WTC11 (cell line): ENCODE measurements around the gene PLLP.

Source experiments
- CBFB ChIP-seq: sonication (generic); formaldehyde crosslinking; IDR thresholded peaks from 2 replicates; pipeline ENCODE4 v1.8.1; 2022; ENCODE audit warnings: mild to moderate bottlenecking, low read depth, missing genetic modification reagents
- CREB1 ChIP-seq: sonication (generic); formaldehyde crosslinking; IDR thresholded peaks from 2 replicates; pipeline ENCODE4 v1.8.0; 2023; ENCODE audit warnings: mild to moderate bottlenecking, missing genetic modification reagents
- ETV6 ChIP-seq: sonication (generic); formaldehyde crosslinking; IDR thresholded peaks from 2 replicates; pipeline ENCODE4 v1.8.1; 2022; ENCODE audit warnings: mild to moderate bottlenecking, missing genetic modification reagents
- TEAD1 ChIP-seq: sonication (generic); formaldehyde crosslinking; IDR thresholded peaks from 2 replicates; pipeline ENCODE4 v1.8.0; 2022; ENCODE audit warnings: mild to moderate bottlenecking, missing genetic modification reagents
- TEAD4 ChIP-seq: sonication (generic); formaldehyde crosslinking; IDR thresholded peaks from 2 replicates; pipeline ENCODE4 v1.8.0; 2022; ENCODE audit warnings: mild to moderate bottlenecking, missing genetic modification reagents
- ZNF138 ChIP-seq: sonication (generic); formaldehyde crosslinking; conservative IDR thresholded peaks from 2 replicates; pipeline ENCODE4 v1.8.1; 2022; ENCODE audit warnings: mild to moderate bottlenecking, moderate library complexity, missing genetic modification reagents
- TF ChIP-seq, protein P1 (sequence below): fragments of 200-600 bp; IDR thresholded peaks from 2 replicates; pipeline ENCODE4 v1.8.0; 2022; ENCODE audit warnings: antibody characterized with exemption
- TF ChIP-seq, protein P2 (sequence below): sonication (generic); formaldehyde crosslinking; IDR thresholded peaks from 2 replicates; pipeline ENCODE4 v1.8.1; 2023; ENCODE audit warnings: mild to moderate bottlenecking, missing genetic modification reagents, moderate library complexity
- TF ChIP-seq, protein P3 (sequence below): sonication (generic); formaldehyde crosslinking; IDR thresholded peaks from 2 replicates; pipeline ENCODE4 v1.8.1; 2023; ENCODE audit warnings: mild to moderate bottlenecking, missing genetic modification reagents, moderate library complexity
- TF ChIP-seq, protein P4 (sequence below): sonication (generic); formaldehyde crosslinking; IDR thresholded peaks from 2 replicates; pipeline ENCODE4 v1.8.1; 2023; ENCODE audit warnings: mild to moderate bottlenecking, missing genetic modification reagents, borderline replicate concordance
- TF ChIP-seq, protein P5 (sequence below): sonication (generic); formaldehyde crosslinking; IDR thresholded peaks from 2 replicates; pipeline ENCODE4 v1.8.1; 2023; ENCODE audit warnings: mild to moderate bottlenecking, missing genetic modification reagents

DNA sequence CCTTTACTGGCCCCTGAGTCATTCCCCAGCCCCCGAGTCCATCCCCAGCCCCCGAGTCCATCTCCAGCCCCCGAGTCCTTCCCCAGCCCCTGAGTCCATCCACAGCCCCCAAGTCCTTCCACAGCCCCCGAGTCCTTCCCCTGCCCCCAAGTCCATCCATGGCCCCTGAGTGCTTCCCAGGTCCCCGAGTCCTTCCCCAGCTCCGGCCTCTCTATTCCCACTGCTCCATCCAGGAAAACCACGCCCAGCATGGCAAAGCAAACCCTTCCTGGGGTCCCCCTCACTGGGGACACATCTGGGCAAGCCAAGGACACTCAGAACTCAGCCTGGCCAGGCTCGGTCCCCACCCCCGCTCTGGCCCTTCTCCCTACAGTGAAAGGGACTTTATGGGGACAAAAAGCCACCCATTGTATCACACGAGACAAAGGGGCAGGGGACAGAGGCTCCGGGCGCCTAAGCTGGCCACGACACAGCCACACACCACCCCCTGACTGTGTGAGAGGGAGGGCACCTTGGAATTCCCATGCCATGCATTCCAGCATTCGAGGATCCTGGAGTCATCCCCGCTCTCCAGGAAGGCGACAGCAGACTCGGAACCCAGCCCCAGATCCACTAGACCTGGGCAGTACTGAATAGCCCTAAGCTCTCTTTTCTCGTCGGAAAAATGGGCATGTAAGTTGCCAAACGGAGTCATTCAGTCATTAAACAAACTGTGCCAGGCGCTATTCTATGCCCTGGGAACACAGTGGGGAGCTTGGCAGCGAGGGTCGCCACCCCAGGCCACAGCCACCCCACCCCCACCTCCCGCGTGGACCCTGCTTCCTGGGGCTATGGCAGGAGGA lies 14.0 kb downstream of the PLLP start:
- TF ChIP-seq, protein P1, sequence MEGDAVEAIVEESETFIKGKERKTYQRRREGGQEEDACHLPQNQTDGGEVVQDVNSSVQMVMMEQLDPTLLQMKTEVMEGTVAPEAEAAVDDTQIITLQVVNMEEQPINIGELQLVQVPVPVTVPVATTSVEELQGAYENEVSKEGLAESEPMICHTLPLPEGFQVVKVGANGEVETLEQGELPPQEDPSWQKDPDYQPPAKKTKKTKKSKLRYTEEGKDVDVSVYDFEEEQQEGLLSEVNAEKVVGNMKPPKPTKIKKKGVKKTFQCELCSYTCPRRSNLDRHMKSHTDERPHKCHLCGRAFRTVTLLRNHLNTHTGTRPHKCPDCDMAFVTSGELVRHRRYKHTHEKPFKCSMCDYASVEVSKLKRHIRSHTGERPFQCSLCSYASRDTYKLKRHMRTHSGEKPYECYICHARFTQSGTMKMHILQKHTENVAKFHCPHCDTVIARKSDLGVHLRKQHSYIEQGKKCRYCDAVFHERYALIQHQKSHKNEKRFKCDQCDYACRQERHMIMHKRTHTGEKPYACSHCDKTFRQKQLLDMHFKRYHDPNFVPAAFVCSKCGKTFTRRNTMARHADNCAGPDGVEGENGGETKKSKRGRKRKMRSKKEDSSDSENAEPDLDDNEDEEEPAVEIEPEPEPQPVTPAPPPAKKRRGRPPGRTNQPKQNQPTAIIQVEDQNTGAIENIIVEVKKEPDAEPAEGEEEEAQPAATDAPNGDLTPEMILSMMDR: no peak
- TF ChIP-seq, protein P2, sequence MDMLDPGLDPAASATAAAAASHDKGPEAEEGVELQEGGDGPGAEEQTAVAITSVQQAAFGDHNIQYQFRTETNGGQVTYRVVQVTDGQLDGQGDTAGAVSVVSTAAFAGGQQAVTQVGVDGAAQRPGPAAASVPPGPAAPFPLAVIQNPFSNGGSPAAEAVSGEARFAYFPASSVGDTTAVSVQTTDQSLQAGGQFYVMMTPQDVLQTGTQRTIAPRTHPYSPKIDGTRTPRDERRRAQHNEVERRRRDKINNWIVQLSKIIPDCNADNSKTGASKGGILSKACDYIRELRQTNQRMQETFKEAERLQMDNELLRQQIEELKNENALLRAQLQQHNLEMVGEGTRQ (CRISPR knock-in tag): no peak
- TF ChIP-seq TEAD1 (CRISPR knock-in tag): no peak
- TF ChIP-seq, protein P3, sequence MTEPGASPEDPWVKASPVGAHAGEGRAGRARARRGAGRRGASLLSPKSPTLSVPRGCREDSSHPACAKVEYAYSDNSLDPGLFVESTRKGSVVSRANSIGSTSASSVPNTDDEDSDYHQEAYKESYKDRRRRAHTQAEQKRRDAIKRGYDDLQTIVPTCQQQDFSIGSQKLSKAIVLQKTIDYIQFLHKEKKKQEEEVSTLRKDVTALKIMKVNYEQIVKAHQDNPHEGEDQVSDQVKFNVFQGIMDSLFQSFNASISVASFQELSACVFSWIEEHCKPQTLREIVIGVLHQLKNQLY (CRISPR knock-in tag): no peak
- no peak for TF ChIP-seq CBFB (CRISPR knock-in tag)
- TF ChIP-seq ETV6: no peak
- TF ChIP-seq TEAD4: no peak
- TF ChIP-seq, protein P4, sequence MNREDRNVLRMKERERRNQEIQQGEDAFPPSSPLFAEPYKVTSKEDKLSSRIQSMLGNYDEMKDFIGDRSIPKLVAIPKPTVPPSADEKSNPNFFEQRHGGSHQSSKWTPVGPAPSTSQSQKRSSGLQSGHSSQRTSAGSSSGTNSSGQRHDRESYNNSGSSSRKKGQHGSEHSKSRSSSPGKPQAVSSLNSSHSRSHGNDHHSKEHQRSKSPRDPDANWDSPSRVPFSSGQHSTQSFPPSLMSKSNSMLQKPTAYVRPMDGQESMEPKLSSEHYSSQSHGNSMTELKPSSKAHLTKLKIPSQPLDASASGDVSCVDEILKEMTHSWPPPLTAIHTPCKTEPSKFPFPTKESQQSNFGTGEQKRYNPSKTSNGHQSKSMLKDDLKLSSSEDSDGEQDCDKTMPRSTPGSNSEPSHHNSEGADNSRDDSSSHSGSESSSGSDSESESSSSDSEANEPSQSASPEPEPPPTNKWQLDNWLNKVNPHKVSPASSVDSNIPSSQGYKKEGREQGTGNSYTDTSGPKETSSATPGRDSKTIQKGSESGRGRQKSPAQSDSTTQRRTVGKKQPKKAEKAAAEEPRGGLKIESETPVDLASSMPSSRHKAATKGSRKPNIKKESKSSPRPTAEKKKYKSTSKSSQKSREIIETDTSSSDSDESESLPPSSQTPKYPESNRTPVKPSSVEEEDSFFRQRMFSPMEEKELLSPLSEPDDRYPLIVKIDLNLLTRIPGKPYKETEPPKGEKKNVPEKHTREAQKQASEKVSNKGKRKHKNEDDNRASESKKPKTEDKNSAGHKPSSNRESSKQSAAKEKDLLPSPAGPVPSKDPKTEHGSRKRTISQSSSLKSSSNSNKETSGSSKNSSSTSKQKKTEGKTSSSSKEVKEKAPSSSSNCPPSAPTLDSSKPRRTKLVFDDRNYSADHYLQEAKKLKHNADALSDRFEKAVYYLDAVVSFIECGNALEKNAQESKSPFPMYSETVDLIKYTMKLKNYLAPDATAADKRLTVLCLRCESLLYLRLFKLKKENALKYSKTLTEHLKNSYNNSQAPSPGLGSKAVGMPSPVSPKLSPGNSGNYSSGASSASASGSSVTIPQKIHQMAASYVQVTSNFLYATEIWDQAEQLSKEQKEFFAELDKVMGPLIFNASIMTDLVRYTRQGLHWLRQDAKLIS: no peak
- TF ChIP-seq CREB1: no peak
- no peak for TF ChIP-seq ZNF138 (CRISPR knock-in tag)
- TF ChIP-seq, protein P5, sequence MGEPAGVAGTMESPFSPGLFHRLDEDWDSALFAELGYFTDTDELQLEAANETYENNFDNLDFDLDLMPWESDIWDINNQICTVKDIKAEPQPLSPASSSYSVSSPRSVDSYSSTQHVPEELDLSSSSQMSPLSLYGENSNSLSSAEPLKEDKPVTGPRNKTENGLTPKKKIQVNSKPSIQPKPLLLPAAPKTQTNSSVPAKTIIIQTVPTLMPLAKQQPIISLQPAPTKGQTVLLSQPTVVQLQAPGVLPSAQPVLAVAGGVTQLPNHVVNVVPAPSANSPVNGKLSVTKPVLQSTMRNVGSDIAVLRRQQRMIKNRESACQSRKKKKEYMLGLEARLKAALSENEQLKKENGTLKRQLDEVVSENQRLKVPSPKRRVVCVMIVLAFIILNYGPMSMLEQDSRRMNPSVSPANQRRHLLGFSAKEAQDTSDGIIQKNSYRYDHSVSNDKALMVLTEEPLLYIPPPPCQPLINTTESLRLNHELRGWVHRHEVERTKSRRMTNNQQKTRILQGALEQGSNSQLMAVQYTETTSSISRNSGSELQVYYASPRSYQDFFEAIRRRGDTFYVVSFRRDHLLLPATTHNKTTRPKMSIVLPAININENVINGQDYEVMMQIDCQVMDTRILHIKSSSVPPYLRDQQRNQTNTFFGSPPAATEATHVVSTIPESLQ (CRISPR knock-in tag): no peak
